MM.1S (cell line): Measurements from ENCODE around the gene TAS1R2.

Source experiments
- CTCF ChIP-seq: fragments of 300-600 bp; sonication (generic); IDR thresholded peaks from 2 replicates; pipeline ENCODE4 v1.5.1; 2016; ENCODE audit warnings: antibody characterized with exemption, low read length, mixed read lengths
- EZH2 ChIP-seq: fragments of 300-600 bp; sonication (generic); optimal IDR thresholded peaks from 2 replicates; pipeline ENCODE3; 2017; ENCODE audit warnings: low read depth, mild to moderate bottlenecking, antibody characterized with exemption, low read length, mixed read lengths
- EZH2phosphoT487 ChIP-seq: fragments of 300-600 bp; sonication (generic); IDR thresholded peaks from 2 replicates; pipeline ENCODE4 v1.6.1; 2018; ENCODE audit warnings: antibody characterized with exemption, low read length

DNA sequence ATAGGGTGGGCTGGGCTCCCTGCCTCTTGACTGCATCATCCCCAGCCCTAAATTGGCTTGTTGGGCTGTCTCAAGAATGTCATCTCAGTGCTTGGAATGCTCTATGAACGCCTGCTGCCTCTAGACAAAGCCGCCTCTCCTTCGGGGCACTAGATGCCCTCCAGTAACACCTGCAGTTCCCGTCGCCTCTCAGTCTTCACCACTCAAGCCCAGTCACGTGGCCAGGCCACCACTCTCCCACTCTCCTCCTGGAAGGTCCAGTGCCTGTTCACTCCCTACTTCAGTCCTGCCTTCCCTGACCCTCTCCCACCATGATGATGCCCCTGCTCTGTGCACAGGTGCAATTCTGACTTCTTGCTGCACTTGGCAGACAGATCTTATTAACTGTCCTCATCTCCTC lies 7.0 kb downstream of the TAS1R2 start:
- TF ChIP-seq CTCF (no peak), EZH2 (no peak), EZH2phosphoT487 (no peak)
